WERI-Rb-1 (cell line): ENCODE measurements around the gene ZC3H7B.

ENCODE experiments used
- DNase-seq: peaks from one replicate; pipeline ENCODE4 v3.0.0-alpha.2; 2020
- H3K27ac ChIP-seq: fragments of 250-450 bp; sonication (Bioruptor Pico); 2 replicates; pipeline ENCODE4 v1.5.1; 2020; ENCODE audit warnings: mild to moderate bottlenecking, moderate library complexity
- H3K27me3 ChIP-seq: fragments of 250-450 bp; sonication (Bioruptor Pico); 2 replicates; pipeline ENCODE4 v1.5.1; 2021; ENCODE audit warnings: mild to moderate bottlenecking, low read depth, moderate library complexity; ENCODE audit not compliant: insufficient read depth, severe bottlenecking
- H3K36me3 ChIP-seq: fragments of 250-450 bp; sonication (Bioruptor Pico); 2 replicates; pipeline ENCODE4 v1.5.1; 2020; ENCODE audit warnings: mild to moderate bottlenecking, moderate library complexity
- H3K4me3 ChIP-seq: 2 replicates; pipeline ENCODE4 v1.5.1; 2011; ENCODE audit warnings: low read depth, mild to moderate bottlenecking, control low read depth, low read length
- H3K9me3 ChIP-seq: fragments of 250-450 bp; sonication (Bioruptor Pico); 2 replicates; pipeline ENCODE4 v1.5.1; 2021; ENCODE audit warnings: mild to moderate bottlenecking, moderate library complexity; ENCODE audit not compliant: severe bottlenecking
- TF ChIP-seq, protein P1 (sequence below): IDR thresholded peaks from 2 replicates; pipeline ENCODE4 v1.5.1; 2011; ENCODE audit warnings: low read depth, mild to moderate bottlenecking, control low read depth, inconsistent platforms, low read length

ZC3H7B gene

DNA sequence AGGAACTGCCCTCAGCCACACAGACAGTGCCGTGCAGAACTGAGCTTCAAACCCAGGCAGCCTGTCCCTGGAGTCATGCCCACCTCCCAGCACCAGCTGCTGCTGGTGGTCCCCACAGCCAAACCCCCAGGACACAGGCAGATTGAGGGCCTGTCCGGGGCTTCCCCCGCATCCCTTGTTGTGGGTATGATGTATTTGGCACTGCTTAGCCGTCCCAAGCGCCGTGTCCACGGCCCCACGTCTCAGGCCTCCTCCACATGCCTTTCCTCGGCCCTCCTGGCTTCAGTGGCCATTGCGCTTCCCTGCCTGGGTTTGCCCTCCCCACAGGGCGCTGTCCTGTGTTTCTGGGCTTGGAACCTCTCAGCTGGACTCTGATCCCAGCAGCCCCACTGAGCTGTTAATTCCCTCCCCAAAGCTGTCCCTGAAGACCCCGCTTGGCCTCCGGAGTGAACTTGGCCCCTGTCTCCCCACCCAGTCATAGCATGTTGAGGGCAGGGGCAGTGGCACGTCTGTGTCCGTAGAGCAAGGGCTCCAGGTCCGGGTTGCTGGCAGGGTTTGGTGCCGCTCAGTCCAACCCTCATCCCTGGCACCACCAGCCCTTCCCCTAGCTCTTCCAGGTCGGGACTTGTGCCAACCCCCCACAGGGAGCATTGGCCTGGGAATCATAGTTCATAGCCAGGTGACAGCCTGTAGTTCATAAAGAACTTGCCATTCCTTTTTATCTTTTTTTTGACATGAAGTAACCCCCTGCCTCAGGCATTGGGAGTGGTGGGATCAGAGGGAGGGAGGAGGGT lies 45.9 kb downstream of the ZC3H7B start:
- no peak for DNase-seq
- TF ChIP-seq, protein P1, sequence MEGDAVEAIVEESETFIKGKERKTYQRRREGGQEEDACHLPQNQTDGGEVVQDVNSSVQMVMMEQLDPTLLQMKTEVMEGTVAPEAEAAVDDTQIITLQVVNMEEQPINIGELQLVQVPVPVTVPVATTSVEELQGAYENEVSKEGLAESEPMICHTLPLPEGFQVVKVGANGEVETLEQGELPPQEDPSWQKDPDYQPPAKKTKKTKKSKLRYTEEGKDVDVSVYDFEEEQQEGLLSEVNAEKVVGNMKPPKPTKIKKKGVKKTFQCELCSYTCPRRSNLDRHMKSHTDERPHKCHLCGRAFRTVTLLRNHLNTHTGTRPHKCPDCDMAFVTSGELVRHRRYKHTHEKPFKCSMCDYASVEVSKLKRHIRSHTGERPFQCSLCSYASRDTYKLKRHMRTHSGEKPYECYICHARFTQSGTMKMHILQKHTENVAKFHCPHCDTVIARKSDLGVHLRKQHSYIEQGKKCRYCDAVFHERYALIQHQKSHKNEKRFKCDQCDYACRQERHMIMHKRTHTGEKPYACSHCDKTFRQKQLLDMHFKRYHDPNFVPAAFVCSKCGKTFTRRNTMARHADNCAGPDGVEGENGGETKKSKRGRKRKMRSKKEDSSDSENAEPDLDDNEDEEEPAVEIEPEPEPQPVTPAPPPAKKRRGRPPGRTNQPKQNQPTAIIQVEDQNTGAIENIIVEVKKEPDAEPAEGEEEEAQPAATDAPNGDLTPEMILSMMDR, result no peak
- H3K9me3 ChIP-seq, result no peaks in the 10 kb centered on the region

DNA sequence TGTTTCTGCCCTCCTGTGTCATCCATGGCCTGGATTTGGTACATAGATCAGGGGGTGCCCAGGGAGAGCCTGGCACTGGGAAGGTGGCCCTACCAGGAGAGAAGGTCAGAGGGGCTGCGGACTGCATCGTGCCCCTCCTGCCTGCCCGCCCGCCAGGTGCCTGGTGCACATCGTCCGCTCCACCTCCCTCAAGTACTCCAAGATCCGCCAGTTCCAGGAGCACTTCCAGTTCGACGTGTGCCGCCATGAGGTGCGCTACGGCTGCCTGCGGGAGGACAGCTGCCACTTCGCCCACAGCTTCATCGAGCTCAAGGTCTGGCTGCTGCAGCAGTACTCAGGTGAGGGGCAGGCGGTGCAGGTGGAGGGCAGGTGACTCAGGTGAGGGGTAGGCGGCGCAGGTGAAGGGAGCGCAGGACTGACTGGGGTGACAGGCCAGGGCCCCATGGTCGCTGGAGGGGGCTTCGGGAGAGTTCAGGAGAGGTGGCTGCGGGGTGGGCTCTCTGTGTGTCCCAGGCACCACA lies 47.7 kb downstream of the ZC3H7B start:
- Histone ChIP-seq H3K9me3 (no peaks in the 10 kb centered on the region), H3K36me3 (peaks cover 74% of the 10 kb centered on the region), H3K27me3 (no peaks in the 10 kb centered on the region), H3K4me3 (no peak overlapping the region), H3K27ac (no peak overlapping the region)
- TF ChIP-seq, protein P1, result no peak
- DNase-seq, result no peak

More for the DNA sequence above, 45.9 kb downstream of the ZC3H7B start:
- H3K27ac ChIP-seq, result no peak overlapping the region
- H3K36me3 ChIP-seq, result peaks cover 71% of the 10 kb centered on the region
- no peak overlapping the region for H3K4me3 ChIP-seq
- H3K27me3 ChIP-seq, result no peaks in the 10 kb centered on the region

DNA sequence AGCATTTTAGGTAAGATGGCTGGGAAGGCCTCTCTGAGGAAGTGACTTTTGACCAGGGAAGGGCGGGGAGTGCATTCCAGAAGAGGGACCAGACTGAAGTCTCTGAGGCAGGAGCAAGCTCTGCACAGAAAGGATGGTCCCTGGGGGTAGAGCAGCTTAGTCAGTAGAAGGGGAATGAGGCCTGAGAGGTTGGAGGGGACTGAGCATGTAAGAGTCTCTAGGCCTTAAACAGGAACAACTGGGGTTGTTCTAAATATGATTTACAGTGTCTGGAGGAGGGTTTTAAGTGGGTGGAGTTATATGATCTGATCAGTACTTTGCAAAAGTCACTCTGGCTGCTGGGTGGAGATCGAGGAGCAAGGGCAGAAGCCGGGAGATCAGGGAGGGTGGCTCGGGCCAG lies 48.8 kb downstream of the ZC3H7B start:
- DNase-seq, result no peak
- TF ChIP-seq, protein P1, result no peak
- peaks cover 79% of the 10 kb centered on the region for H3K36me3 ChIP-seq

DNA sequence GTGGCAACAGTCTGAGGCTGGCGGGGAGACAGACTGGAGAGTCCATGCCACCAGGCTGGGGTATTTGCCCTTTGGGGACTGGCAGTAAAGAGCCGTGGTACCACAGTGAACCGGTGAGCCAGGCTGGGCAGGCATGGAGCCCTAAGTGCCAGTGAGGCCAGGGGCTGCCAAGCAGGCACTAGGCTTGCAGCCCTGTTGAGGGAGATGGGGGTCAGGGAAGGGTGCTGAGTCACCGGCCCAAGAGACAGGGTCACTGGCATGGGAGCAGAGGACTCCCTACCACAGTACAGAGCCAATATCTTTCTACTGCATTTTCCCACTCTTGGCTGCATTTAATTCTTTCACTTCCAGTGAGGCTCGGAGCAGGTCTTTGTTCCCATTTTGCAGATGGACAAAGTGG lies 49.7 kb downstream of the ZC3H7B start:
- TF ChIP-seq, protein P1, result no peak
- no peaks in the 10 kb centered on the region for H3K9me3 ChIP-seq
- no peaks in the 10 kb centered on the region for H3K27me3 ChIP-seq
- H3K4me3 ChIP-seq, result no peak overlapping the region
- DNase-seq, result no peak
- H3K27ac ChIP-seq, result no peak overlapping the region
- H3K36me3 ChIP-seq, result peaks cover 84% of the 10 kb centered on the region

More for the DNA sequence above, 48.8 kb downstream of the ZC3H7B start:
- H3K27me3 ChIP-seq, result no peaks in the 10 kb centered on the region
- H3K27ac ChIP-seq, result no peak overlapping the region
- no peak overlapping the region for H3K4me3 ChIP-seq
- no peaks in the 10 kb centered on the region for H3K9me3 ChIP-seq

DNA sequence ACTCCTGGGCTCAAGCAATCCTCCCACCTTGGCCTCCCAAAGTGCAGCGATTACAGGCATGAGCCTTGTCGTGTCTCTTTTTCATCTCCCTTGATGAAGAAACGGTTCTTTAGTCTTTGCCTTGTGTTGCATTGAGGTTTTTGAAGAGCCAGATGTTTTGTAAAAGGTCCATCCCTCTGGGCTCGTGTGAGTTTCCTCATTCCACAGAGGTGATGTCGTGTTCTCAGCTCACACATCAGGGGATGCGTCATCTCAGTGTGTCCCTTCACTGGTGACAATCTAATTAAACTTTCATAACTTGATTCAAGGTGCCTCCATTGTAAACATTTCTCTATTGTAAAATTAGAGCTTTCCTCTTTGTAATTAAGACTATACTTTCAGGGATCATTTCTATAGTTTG lies 50.7 kb downstream of the ZC3H7B start:
- no peak overlapping the region for H3K27ac ChIP-seq
- TF ChIP-seq, protein P1, result no peak
- H3K36me3 ChIP-seq, result peaks cover 86% of the 10 kb centered on the region
- H3K27me3 ChIP-seq, result no peaks in the 10 kb centered on the region
- H3K9me3 ChIP-seq, result no peaks in the 10 kb centered on the region
- DNase-seq, result no peak
- H3K4me3 ChIP-seq, result no peak overlapping the region
